IMR-90 (cell line): ENCODE data around the gene UST. TPM values are rescaled to one million over a fixed set of nuclear protein-coding genes. Genes with fewer than 3 reads are reported as not detected.

Experiments
- ATAC-seq: fragments of 200-7000 bp; cut with Tn5 transposase; 2 replicates; pipeline ENCODE4 v1.9.1; 2020; ENCODE audit warnings: low read depth, mild to moderate bottlenecking, moderate library complexity
- BruUV-seq: library from RNA; stranded (reverse); fragments of 400-500 nt; replicated peaks from 2 replicates; lab custom pipeline; 2021; lab: Mats Ljungman, UMichigan
- CTCF ChIA-PET: fragments of 300-600 bp; formaldehyde crosslinking; extraction: SDS; loops from one replicate; lab custom pipeline; 2021; ENCODE audit warnings: antibody characterized with exemption; lab: Yijun Ruan, JAX
- POLR2A ChIA-PET: fragments of 300-600 bp; sonication (Branson Sonifier 250); formaldehyde crosslinking; loops from one replicate; lab custom pipeline; 2022; ENCODE audit warnings: antibody characterized with exemption; ENCODE audit not compliant: unreplicated experiment; lab: Charles Lee
- DNase-seq: peaks from one replicate; pipeline ENCODE4 v3.0.0; 2013
- H2AFZ ChIP-seq: replicated peaks from 2 replicates; pipeline ENCODE3; 2013; ENCODE audit warnings: low read length, mild to moderate bottlenecking; ENCODE audit not compliant: poor library complexity
- H2AK5ac ChIP-seq: 2 replicates; pipeline ENCODE4 v1.6.1; 2013; ENCODE audit warnings: low read depth, low read length, inconsistent platforms
- H2AK9ac ChIP-seq: replicated peaks from 2 replicates; pipeline ENCODE3; 2013; ENCODE audit warnings: mild to moderate bottlenecking, low read depth, low read length, moderate library complexity; ENCODE audit not compliant: poor library complexity
- H2BK120ac ChIP-seq: 2 replicates; pipeline ENCODE4 v1.6.1; 2013; ENCODE audit warnings: low read depth, low read length, inconsistent platforms
- H2BK15ac ChIP-seq: 3 replicates; pipeline ENCODE4 v1.6.1; 2013; ENCODE audit warnings: low read depth, low read length, inconsistent platforms
- H2BK20ac ChIP-seq: 2 replicates; pipeline ENCODE4 v1.6.1; 2013; ENCODE audit warnings: low read depth, mild to moderate bottlenecking, inconsistent platforms, low read length, moderate library complexity
- H2BK5ac ChIP-seq: 2 replicates; pipeline ENCODE4 v1.6.1; 2013; ENCODE audit warnings: mild to moderate bottlenecking, low read depth, low read length, inconsistent platforms; ENCODE audit not compliant: poor library complexity, severe bottlenecking
- H3K14ac ChIP-seq: replicated peaks from 2 replicates; pipeline ENCODE4 v1.6.1; 2013; ENCODE audit warnings: low read depth, low read length, inconsistent platforms
- H3K18ac ChIP-seq: 2 replicates; pipeline ENCODE4 v1.6.1; 2013; ENCODE audit warnings: low read depth, low read length, control low read depth
- H3K23ac ChIP-seq: 2 replicates; pipeline ENCODE4 v1.6.1; 2013; ENCODE audit warnings: low read depth, low read length, inconsistent platforms
- H3K27ac ChIP-seq: 2 replicates; pipeline ENCODE4 v1.5.1; 2013; ENCODE audit warnings: mild to moderate bottlenecking, control low read depth, low read length; ENCODE audit not compliant: insufficient read depth
- H3K27me3 ChIP-seq: 2 replicates; pipeline ENCODE4 v1.6.1; 2013; ENCODE audit warnings: low read length; ENCODE audit not compliant: control insufficient read depth, insufficient read depth
- H3K36me3 ChIP-seq: 2 replicates; pipeline ENCODE4 v1.6.1; 2013; ENCODE audit warnings: low read length, mixed read lengths; ENCODE audit not compliant: control insufficient read depth, insufficient read depth
- H3K4ac ChIP-seq: 2 replicates; pipeline ENCODE4 v1.6.1; 2013; ENCODE audit warnings: low read depth, low read length, inconsistent platforms
- H3K4me1 ChIP-seq: 2 replicates; pipeline ENCODE4 v1.6.1; 2013; ENCODE audit warnings: low read length, mixed read lengths; ENCODE audit not compliant: control insufficient read depth, insufficient read depth
- H3K4me2 ChIP-seq: 2 replicates; pipeline ENCODE4 v1.6.1; 2013; ENCODE audit warnings: low read depth, mild to moderate bottlenecking, control low read depth, low read length, moderate library complexity
- H3K4me3 ChIP-seq: 2 replicates; pipeline ENCODE4 v1.5.1; 2013; ENCODE audit warnings: low read depth, mild to moderate bottlenecking, control low read depth, low read length, moderate library complexity; ENCODE audit not compliant: insufficient read depth
- H3K56ac ChIP-seq: 2 replicates; pipeline ENCODE4 v1.6.1; 2013; ENCODE audit warnings: low read length, inconsistent platforms; ENCODE audit not compliant: insufficient read depth; ENCODE audit errors: extremely low read depth
- H3K79me1 ChIP-seq, 2 experiments: 2 replicates each; pipeline ENCODE4 v1.6.1; 2013; ENCODE audit warnings: low read length in 2 of 2, inconsistent platforms in 1 of 2, low read depth in 1 of 2
- H3K9ac ChIP-seq: 2 replicates; pipeline ENCODE4 v1.6.1; 2013; ENCODE audit warnings: low read depth, low read length, control low read depth
- H3K9me1 ChIP-seq: 2 replicates; pipeline ENCODE4 v1.6.1; 2013; ENCODE audit warnings: low read length, inconsistent platforms; ENCODE audit not compliant: insufficient read depth
- H3K9me3 ChIP-seq: 2 replicates; pipeline ENCODE4 v1.6.1; 2013; ENCODE audit warnings: low read length; ENCODE audit not compliant: control insufficient read depth, insufficient read depth
- H4K20me1 ChIP-seq: 2 replicates; pipeline ENCODE4 v1.6.1; 2013; ENCODE audit warnings: low read length, inconsistent platforms; ENCODE audit not compliant: insufficient read depth
- H4K5ac ChIP-seq: 2 replicates; pipeline ENCODE4 v1.6.1; 2013; ENCODE audit warnings: mild to moderate bottlenecking, low read depth, low read length, control low read depth
- H4K8ac ChIP-seq, 2 experiments: 2 replicates each; pipeline ENCODE4 v1.6.1; 2013; ENCODE audit warnings: low read depth in 2 of 2, low read length in 2 of 2, control low read depth in 1 of 2, inconsistent platforms in 1 of 2
- H4K91ac ChIP-seq: 2 replicates; pipeline ENCODE4 v1.6.1; 2013; ENCODE audit warnings: low read depth, low read length, inconsistent platforms; ENCODE audit not compliant: insufficient read depth
- BHLHE40 ChIP-seq: fragments of 150-350 bp; IDR thresholded peaks from 2 replicates; pipeline ENCODE4 v1.6.1; 2016; ENCODE audit warnings: mild to moderate bottlenecking, low read depth, low read length
- CEBPB ChIP-seq: IDR thresholded peaks from 2 replicates; pipeline ENCODE4 v1.6.1; 2012; ENCODE audit warnings: low read depth, low read length, improper control_type of control experiment
- CHD1 ChIP-seq: IDR thresholded peaks from 2 replicates; pipeline ENCODE4 v1.6.1; 2012; ENCODE audit warnings: low read depth, low read length, improper control_type of control experiment
- FOS ChIP-seq: fragments of 150-350 bp; IDR thresholded peaks from 2 replicates; pipeline ENCODE4 v1.6.1; 2016; ENCODE audit warnings: low read depth, low read length
- MAFK ChIP-seq: IDR thresholded peaks from 2 replicates; pipeline ENCODE4 v1.6.1; 2012; ENCODE audit warnings: low read depth, low read length, improper control_type of control experiment
- MAZ ChIP-seq: IDR thresholded peaks from 2 replicates; pipeline ENCODE4 v1.6.1; 2012; ENCODE audit warnings: low read depth, mild to moderate bottlenecking, low read length, improper control_type of control experiment, moderate library complexity, borderline replicate concordance
- MXI1 ChIP-seq: IDR thresholded peaks from 2 replicates; pipeline ENCODE4 v1.6.1; 2012; ENCODE audit warnings: low read depth, mild to moderate bottlenecking, low read length, moderate library complexity, borderline replicate concordance
- NFE2L2 ChIP-seq: fragments of 150-350 bp; IDR thresholded peaks from 2 replicates; pipeline ENCODE4 v1.6.1; 2016; ENCODE audit warnings: low read depth, mild to moderate bottlenecking, low read length
- POLR2A ChIP-seq: IDR thresholded peaks from 2 replicates; pipeline ENCODE4 v1.6.1; 2012; ENCODE audit warnings: mild to moderate bottlenecking, low read depth, low read length
- RAD21 ChIP-seq: IDR thresholded peaks from 2 replicates; pipeline ENCODE4 v1.6.1; 2012; ENCODE audit warnings: low read length, improper control_type of control experiment
- RCOR1 ChIP-seq: IDR thresholded peaks from 2 replicates; pipeline ENCODE4 v1.6.1; 2012; ENCODE audit warnings: mild to moderate bottlenecking, low read length, improper control_type of control experiment; ENCODE audit not compliant: insufficient replicate concordance
- RFX5 ChIP-seq: IDR thresholded peaks from 2 replicates; pipeline ENCODE4 v1.8.0; 2012; ENCODE audit warnings: low read depth, mild to moderate bottlenecking, low read length, moderate library complexity
- SMC3 ChIP-seq: fragments of 150-350 bp; IDR thresholded peaks from 2 replicates; pipeline ENCODE4 v1.6.1; 2016; ENCODE audit warnings: low read depth, mild to moderate bottlenecking, antibody characterized with exemption, low read length, moderate library complexity
- WGBS, 2 experiments: methylation state at CpG; one replicate each; pipeline versions ENCODE4 v1.1.5 to v1.1.7; 2013; ENCODE audit warnings: missing lambda C conversion rate in 2 of 2; ENCODE audit not compliant: insufficient read length in 1 of 2; ENCODE audit errors: extremely low coverage in 2 of 2; 5-methylcytosine and 5-hydroxymethylcytosine counted together
- dilution Hi-C: fragments of 300-500 bp; cut with HindIII; formaldehyde crosslinking; loops from one replicate; pipeline ENCODE4 v1.14.3; 2018; ENCODE audit warnings: low sequenced_read_pairs; ENCODE audit not compliant: unreplicated experiment
- in situ Hi-C: fragments of 300-500 bp; cut with MboI; formaldehyde crosslinking; loops from 3 replicates; pipeline ENCODE4 v1.14.3; 2019; ENCODE audit warnings: low sequenced_read_pairs, inconsistent platforms, mixed read lengths
- intact Hi-C: fragments of 100-400 bp; cut with micrococcal nuclease; formaldehyde crosslinking; loops from 2 replicates; pipeline ENCODE4 v1.10.0; 2022
- polyA plus RNA-seq, 3 experiments: library from polyadenylated mRNA; depleted of rRNA; stranded (reverse); fragments of >200 nt; gene quantifications; 2 replicates each; pipeline ENCODE4 v1.2.3, GENCODE V29; 2012; ENCODE audit warnings: low replicate concordance in 1 of 3
- total RNA-seq: library from RNA; depleted of rRNA; stranded (reverse); fragments of >200 nt; gene quantifications from 2 replicates; pipeline ENCODE4 v1.2.3, GENCODE V29; 2012
- TF ChIP-seq, protein P1 (sequence below): fragments of 150-350 bp; IDR thresholded peaks from 2 replicates; pipeline ENCODE4 v1.6.1; 2016; ENCODE audit warnings: low read depth, mild to moderate bottlenecking, low read length, moderate library complexity, borderline replicate concordance
- TF ChIP-seq, protein P2 (sequence below): fragments of 150-350 bp; IDR thresholded peaks from 2 replicates; pipeline ENCODE4 v1.6.1; 2017; ENCODE audit warnings: mild to moderate bottlenecking, antibody characterized with exemption, low read length, low read depth
- TF ChIP-seq, protein P3 (sequence below): conservative IDR thresholded peaks from 2 replicates; pipeline ENCODE4 v1.5.1; 2012; ENCODE audit warnings: mild to moderate bottlenecking, low read depth, low read length, improper control_type of control experiment

UST gene
- total and polyA plus RNA-seq, 2 of the 4 experiments (the other 2 are of a cell fraction), result 7.7 to 13.8 TPM

DNA sequence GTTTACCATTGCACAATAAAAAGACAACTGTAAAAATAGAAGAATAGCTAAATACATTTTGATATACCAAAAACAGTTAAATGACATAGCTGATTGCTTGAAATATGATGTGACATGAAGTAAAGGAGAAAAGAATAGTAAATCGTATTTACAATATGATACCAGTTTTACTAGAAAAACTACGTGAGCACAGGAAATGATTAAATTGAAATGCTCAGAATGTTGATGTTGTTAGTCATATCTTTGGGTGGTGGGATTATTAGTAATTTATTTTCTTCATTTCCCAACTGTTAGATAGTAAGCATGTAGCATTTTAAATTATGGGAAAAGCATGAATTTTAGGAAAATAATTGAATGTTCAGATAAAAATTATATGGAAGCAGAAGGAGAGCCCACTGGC, 302.4 kb downstream of the UST start:
- H3K4me2 ChIP-seq, result no peak overlapping the region
- H3K79me1 ChIP-seq, result peaks cover 0 to 3% of the 10 kb centered on the region in 2 experiments; a peak in 1 of 4 replicates
- peak overlapping the region; percentile 75; the same call in 1 of the 2 replicates for H3K4ac ChIP-seq
- H3K9me3 ChIP-seq, result no peaks in the 10 kb centered on the region
- intact Hi-C loops, result no loop called here
- no peak overlapping the region for H2BK120ac ChIP-seq
- ATAC-seq, result no peak
- H4K8ac ChIP-seq, result no peak overlapping the region
- H4K5ac ChIP-seq, result no peak overlapping the region
- no peaks in the 10 kb centered on the region for H4K20me1 ChIP-seq
- no peaks in the 10 kb centered on the region for H3K27me3 ChIP-seq
- no peak overlapping the region for H3K9ac ChIP-seq
- no peak overlapping the region for H4K91ac ChIP-seq
- H2AK5ac ChIP-seq, result no peak overlapping the region
- dilution Hi-C loops, result no loop called here
- TF ChIP-seq SMC3 (no peak), RFX5 (no peak), CHD1 (no peak), NFE2L2 (no peak), RCOR1 (no peak), MAFK (no peak), FOS (no peak), POLR2A (no peak), MXI1 (no peak), MAZ (no peak), CEBPB (no peak), BHLHE40 (no peak), RAD21 (no peak)
- TF ChIP-seq, protein P1, sequence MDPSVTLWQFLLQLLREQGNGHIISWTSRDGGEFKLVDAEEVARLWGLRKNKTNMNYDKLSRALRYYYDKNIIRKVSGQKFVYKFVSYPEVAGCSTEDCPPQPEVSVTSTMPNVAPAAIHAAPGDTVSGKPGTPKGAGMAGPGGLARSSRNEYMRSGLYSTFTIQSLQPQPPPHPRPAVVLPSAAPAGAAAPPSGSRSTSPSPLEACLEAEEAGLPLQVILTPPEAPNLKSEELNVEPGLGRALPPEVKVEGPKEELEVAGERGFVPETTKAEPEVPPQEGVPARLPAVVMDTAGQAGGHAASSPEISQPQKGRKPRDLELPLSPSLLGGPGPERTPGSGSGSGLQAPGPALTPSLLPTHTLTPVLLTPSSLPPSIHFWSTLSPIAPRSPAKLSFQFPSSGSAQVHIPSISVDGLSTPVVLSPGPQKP, result no peak
- TF ChIP-seq, protein P2, sequence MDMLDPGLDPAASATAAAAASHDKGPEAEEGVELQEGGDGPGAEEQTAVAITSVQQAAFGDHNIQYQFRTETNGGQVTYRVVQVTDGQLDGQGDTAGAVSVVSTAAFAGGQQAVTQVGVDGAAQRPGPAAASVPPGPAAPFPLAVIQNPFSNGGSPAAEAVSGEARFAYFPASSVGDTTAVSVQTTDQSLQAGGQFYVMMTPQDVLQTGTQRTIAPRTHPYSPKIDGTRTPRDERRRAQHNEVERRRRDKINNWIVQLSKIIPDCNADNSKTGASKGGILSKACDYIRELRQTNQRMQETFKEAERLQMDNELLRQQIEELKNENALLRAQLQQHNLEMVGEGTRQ, result no peak
- TF ChIP-seq, protein P3, sequence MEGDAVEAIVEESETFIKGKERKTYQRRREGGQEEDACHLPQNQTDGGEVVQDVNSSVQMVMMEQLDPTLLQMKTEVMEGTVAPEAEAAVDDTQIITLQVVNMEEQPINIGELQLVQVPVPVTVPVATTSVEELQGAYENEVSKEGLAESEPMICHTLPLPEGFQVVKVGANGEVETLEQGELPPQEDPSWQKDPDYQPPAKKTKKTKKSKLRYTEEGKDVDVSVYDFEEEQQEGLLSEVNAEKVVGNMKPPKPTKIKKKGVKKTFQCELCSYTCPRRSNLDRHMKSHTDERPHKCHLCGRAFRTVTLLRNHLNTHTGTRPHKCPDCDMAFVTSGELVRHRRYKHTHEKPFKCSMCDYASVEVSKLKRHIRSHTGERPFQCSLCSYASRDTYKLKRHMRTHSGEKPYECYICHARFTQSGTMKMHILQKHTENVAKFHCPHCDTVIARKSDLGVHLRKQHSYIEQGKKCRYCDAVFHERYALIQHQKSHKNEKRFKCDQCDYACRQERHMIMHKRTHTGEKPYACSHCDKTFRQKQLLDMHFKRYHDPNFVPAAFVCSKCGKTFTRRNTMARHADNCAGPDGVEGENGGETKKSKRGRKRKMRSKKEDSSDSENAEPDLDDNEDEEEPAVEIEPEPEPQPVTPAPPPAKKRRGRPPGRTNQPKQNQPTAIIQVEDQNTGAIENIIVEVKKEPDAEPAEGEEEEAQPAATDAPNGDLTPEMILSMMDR, result no peak
- H3K36me3 ChIP-seq, result no peaks in the 10 kb centered on the region
- H2AFZ ChIP-seq, result no peak overlapping the region
- ChIA-PET POLR2A (no interaction called here), CTCF (no interaction called here)
- H3K14ac ChIP-seq, result no peak overlapping the region
- in situ Hi-C loops, result no loop called here
- no peak overlapping the region for H3K4me3 ChIP-seq
- H2AK9ac ChIP-seq, result no peak overlapping the region
- BruUV-seq, result no TSS peak
- no peak overlapping the region; the same call in 2 of the 3 replicates for H2BK15ac ChIP-seq
- no peak overlapping the region for H3K56ac ChIP-seq
- peak overlapping the region; percentile 72; the same call in 1 of the 2 replicates for H2BK20ac ChIP-seq
- peak; percentile 41 for DNase-seq
- 0 out of 2 replicates have a peak, but pooled peaks cover 2% of the 10 kb centered on the region for H3K9me1 ChIP-seq
- H3K4me1 ChIP-seq, result peaks cover 4% of the 10 kb centered on the region
- H3K23ac ChIP-seq, result peak overlapping the region; percentile 23; the same call in 1 of the 2 replicates
- WGBS, 2 experiments, result no CpG with 5 or more reads among the region's 2 CpGs
- no peak overlapping the region for H3K18ac ChIP-seq
- H3K27ac ChIP-seq, result no peak overlapping the region
- H2BK5ac ChIP-seq, result no peak overlapping the region
